ENCODE data around the gene GRK7.
"Not testable (repeated sequence)": the region's sequence is repeated elsewhere in the genome, so short reads cannot be mapped to it uniquely, and the experiment has no call there.

Gene GRK7

DNA sequence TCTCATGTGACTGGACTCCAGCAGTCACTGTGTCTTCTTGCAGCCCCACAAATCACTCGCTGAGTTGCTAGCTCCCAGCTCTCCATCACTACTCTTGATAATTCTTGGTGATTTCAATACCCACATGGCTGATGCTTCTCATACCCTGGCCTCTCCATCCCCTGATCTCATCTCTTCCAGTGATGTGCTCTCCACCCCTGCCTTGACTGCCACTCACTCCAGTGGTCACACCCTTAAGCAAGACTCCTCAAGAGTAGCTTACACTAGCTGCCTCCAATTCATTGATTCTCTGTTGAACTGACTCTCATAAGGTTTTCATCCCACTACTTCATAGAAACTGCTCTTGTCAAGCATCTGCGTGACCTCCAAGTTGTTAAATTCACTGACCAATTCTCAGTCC lies 837 bp downstream of the GRK7 start:
- DNase-seq: no peak

DNA sequence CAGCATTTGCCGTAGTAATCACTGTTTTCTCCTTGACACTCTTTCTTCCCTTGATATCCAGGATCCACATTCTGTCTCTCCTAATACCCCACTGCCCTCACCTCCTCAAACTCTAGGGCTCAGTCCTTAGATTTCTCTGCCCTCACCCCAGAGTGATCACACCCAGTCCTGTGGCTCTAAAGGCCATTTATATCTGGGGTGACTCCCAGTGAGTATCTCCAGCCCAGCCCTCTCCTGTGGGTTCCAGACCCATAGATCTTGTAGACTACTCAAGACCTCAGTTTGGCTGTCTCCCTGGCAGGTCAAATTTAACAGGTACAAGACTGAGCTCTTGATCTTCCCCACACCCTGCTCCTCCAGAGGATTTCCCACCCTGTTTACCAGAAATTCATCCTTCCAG lies 1.3 kb downstream of the GRK7 start:
- DNase-seq: no peak

DNA sequence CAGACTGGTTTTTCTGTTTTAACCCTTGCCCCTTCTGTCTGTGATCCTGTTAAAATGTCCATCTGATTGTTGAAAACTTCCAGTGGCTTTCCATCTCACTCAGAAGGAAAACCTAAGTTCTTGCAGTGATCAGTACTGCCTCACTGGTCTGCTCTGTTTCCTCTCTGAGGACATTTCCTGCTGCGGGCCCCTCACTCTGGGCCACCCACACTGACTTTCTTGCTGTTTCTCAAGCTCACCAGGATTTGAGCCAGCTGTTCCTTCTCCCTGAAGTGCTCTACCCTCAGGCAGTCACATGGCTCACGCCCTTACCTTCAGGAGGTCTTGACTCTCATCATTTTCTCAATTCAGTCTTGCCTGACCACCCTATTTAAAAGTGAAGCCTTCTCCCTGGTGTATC lies 1.8 kb downstream of the GRK7 start:
- DNase-seq: no peak

DNA sequence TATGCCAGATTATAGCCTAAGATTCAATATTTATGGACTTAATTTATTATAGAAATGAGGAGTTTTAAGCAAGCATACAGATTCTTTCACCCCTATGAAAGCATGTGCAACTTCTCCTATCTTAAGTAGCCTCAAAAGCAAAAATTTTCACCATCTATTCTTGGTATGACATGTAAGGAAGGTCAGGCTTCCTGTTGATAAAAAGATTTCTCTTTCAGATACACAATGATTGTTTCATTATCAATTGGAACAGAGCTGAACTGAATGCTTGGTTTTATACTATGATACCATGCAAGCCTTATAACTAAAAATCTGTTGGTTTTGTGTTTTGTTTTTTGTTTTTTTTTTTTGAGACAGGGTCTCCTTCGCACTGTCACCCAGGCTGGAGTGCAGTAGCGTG lies 3.9 kb downstream of the GRK7 start:
- DNase-seq: no peak

DNA sequence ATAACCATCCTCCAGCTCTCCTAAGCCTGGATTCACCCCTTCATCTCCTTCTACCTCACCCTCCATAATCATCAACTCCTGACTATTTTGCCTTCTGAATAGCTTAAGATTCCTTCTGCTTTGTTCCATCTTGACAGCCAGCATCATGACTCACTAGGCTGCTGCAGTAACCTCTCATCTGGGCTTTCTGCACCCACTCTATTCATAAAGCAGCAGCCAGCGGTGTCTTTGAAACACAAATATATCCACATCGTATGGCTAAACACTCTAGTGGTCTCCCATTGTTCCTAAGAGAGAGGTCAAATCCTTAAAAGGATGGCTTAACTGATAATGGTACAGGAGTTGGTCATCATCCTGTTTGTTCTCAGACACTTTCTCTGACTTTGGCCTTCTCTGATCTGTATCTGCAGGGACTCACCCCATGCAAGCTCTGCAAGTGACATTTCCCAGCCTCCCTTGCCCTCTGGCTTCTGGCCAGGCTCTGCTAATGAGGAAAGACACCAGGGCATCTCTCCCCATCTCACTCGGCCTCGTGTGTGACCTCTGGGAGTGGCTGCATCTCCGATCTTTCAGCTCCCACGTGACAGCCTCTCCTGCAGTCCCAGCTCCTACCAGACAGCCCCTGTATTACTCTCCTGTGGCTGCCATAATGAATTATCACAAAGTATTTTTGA lies 6.2 kb downstream of the GRK7 start:
- no peak for DNase-seq

DNA sequence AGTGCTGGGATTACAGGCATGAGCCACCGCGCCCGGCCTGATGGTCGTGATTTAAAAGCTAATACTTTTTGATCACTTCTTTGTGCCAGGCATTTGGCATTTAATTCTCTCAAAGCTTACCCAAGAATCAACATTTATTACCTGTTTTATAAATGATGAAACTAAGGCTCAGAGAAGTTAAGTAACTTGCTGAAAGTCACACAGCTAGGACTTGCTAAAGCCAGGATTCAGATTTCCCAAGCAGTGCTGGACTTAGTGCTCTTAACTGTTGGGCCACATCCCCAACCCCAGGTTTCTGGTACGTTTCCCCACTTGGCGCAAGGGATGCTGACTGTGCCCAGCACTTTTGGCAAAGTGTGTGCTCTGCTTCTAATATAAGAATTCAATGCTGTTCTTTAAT lies 10.5 kb downstream of the GRK7 start:
- no peak for DNase-seq

DNA sequence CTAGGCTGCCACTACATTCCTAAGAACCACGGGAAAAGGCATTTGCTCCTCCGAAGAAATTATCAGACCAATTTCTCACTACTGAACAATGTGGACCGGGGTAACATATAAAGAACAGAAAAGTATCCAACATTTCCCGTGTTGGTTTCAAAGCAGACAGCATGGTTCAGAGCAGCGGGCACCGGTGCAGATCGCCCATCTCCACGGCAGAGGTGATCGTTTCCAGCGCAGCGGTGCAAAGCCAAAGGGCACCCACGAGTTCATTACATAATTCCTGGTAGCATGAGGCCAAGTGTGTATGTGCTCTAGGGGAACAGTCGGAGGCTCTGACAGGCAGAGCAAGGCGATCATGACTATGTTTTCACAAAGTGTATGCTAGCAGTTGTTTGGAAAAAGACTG lies 13.2 kb downstream of the GRK7 start:
- DNase-seq: no peak

DNA sequence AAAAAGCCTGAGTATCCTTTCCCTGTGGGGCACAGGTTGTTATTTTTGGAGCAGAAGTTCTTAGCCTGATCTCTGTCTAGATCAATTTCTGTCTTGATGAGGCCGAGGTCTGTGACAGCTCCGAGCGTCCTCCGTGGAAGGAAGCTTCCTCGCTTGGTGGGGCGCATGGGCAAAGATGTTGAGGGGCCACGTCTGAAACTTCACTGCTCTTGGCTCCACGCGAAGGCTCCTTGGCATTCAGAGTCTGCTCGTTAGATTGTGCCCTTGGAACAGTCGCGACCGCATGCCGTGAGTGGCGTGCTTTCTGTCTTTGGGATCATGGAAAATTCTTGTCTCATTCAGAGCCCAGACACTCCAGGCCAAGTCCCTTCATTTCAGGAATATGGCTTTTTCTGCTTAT lies 13.7 kb downstream of the GRK7 start:
- DNase-seq: no peak

DNA sequence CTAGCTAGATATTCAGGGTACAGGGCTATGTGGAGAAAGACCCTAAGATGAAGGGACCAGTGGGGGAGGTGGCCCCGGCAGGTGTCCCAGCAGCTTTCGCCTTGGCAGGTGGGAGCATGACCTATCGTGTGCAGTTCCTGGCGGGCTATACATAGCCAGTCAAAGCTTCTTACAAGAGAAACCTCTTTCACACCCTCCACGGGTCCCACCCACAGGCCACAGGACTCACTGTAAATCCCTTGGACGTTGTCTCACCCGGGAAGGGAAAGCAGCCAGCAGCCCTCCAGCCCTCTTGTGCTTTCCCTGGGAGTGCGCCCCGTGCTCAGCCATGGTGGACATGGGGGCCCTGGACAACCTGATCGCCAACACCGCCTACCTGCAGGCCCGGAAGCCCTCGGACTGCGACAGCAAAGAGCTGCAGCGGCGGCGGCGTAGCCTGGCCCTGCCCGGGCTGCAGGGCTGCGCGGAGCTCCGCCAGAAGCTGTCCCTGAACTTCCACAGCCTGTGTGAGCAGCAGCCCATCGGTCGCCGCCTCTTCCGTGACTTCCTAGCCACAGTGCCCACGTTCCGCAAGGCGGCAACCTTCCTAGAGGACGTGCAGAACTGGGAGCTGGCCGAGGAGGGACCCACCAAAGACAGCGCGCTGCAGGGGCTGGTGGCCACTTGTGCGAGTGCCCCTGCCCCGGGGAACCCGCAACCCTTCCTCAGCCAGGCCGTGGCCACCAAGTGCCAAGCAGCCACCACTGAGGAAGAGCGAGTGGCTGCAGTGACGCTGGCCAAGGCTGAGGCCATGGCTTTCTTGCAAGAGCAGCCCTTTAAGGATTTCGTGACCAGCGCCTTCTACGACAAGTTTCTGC lies 15.0 kb downstream of the GRK7 start:
- DNase-seq: no peak

DNA sequence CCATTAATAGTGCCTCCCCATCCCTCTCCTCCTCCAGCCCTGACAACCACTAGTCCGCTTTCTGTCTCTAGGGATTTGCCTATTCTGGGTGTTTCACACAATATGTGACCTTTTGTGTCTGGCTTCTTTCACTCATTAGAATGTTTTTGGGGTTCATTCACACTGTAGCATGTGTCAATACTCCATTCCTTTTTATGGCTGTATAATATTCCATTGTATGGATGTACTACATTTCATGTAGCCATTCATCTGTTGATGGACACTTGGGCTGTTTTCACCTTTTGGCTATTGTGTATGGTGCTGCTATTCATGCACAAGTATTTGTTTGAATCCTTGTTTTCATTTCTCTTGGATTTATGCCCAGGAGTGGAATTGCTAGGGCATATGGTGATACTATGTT lies 16.5 kb downstream of the GRK7 start:
- DNase-seq: no peak

DNA sequence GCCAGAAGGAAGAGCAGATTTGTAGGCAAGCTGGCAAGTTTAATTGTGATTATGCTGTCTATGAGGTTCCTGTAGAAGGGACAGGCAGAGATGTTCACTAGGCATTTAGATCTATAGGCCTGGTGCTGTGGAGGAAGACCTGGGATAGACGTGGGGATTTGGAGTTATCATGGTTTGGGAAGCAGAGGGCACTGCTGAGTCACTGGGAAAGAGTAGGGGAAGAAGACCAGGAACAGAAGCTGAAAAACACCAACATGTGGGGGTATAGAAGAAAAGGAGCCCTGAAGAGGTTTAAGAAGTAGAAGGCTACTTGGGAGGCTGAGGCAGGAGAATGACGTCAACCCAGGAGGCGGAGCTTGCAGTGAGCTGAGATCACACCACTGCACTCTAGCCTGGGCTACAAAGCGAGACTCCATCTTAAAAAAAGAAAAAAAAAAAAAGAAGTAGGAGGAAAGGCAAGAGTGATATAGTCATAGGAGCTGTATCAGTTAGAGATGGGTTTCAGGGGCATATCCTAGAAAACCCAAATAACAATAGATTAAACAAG lies 19.3 kb downstream of the GRK7 start:
- DNase-seq: no peak

DNA sequence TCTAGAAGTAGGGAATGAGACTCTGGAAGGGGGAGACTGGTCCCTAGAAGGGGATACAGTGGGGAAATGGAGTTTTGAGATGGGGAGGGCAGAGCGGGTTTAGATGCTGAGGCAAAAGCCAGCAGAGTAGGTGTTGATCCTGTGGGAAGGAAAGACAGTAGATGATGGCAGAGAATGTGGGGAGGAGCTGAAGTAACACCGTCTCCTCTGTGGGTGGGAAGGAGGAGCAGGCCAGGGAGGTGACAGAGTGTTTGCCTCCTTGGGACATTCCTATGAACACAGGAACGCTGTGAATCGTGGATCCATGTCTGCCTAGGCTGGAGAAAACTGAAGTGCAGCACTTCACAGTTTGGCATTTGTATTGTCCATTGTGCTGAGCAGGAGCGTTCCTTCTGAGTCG lies 20.4 kb downstream of the GRK7 start:
- no peak for DNase-seq

DNA sequence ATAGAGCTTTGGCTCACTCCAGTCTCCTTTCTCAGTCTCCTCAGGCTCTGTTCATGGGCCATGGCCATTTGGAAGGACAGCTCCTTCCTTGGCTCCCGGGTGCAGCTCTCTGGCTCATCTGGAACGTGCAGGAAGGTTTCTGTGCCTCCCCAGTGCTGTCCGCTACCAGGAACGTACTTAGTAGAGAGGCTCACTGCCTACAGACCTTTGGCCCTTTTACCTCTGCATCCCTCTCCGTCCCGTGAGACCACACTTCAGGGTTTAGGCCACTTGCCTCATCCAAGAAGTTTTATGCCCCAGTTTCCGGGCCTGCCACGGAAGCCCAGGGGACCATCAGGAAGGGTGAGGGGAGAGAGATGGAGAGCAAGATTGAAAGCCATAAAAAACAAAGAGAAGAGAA lies 20.9 kb downstream of the GRK7 start:
- DNase-seq: no peak

DNA sequence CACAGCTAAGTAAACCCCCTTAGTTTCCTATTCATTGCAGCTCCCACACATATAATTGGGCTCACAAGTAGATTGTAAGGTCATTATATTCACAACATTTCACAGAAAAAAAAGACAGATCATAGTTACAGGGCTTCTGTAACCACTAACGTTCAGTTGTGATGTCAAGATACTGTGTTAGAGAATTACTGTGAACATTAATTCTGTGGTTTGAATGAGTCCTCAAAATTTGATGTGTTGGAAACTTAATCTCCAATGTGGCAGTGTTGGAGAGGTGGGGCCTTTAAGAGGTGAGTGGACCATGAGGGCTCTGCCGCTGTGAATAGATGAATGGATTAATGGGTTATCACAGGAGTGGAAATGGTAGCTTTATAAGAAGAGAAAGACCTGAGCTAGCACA lies 21.3 kb downstream of the GRK7 start:
- no peak for DNase-seq

DNA sequence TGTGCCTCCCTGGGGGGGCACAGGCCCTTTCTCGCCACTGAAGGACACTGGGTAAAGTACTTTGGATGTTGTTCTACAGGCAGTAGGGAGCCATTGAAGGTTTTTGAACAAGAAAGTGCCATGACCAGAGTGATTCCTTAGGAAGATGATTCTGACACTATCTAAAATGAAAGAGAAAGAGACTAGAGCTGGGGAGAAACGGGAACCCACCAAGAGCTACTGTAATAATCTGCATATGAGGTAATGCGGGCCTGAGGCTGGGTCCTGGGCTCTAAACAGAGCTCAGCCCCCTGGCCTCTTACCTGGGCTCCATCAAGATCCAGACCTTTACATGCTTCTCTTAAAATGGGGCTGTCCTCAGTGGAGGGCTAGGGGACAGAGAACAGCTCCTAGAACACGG lies 24.9 kb downstream of the GRK7 start:
- DNase-seq: no peak

DNA sequence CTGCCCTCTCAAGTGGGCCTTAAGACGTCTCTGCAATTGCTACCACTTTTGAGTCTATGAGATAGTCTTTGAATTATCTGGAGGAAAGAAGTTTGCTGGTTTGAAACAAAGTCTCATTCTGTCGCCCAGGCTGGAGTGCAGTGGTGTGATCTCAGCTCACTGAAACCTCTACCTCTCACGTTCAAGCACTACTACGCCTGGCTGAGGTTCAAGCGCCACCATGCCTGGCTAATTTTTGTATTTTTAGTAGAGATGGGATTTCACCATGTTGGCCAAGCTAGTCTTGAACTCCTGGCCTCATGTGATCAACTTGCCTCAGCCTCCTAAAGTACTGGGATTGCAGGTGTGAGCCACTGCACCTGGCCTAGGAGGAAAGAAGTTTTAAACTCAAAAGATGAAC lies 25.5 kb downstream of the GRK7 start:
- DNase-seq: not testable (repeated sequence)

DNA sequence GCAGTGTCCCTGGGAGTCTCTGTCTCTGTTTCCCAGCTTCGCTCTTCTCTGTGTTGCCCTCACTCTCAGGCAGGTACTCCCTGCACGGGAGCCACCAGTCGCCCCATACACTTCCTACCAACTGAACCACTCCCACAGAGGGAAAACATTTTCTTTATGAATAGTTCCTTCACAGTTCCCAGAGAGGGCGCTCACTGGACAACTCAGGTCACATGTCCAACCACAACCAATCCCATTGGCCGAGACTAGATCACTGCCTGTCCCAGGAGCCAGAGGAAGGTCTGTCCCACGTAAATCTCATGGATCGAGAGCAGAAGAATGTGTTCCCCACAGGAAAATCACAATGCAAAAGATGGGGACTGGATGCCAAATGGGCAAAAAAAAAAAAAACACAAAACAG lies 26.1 kb downstream of the GRK7 start:
- DNase-seq: no peak

DNA sequence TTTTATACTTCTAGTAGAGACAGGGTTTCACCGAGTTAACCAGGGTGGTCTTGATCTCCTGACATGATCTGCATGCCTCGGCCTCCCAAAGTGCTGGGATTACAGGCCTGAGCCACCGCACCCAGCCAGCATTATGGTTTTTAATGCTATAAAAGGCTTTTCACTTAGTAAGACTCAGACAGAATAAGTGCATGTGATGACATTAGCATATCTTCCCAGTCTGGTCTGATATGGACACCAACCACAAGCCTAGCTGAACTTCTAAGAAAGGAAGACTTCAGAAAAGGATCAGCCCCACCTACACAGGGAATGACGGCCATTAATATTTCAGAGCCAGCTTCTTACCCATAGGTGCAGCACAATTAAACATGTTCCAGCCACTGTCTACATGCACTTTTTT lies 27.0 kb downstream of the GRK7 start:
- DNase-seq: no peak

DNA sequence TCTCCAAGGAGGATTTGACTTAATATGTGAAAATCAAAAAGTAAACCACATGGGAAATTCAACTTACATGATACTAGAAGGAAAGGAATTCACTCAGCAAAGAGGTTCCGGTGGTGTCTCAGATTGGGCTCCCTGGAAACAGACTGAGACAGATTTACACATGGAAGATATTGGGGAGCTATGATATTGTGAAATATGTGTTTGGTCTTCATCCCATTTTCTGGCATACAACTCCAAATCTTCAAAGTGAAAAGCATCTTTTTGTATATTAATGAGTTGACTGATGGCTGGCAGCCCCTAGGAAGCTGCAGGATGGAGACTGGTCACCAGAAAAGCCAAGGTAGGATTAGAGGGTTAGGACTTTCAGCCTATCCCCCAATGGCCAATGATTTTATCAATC lies 29.3 kb downstream of the GRK7 start:
- no peak for DNase-seq

DNA sequence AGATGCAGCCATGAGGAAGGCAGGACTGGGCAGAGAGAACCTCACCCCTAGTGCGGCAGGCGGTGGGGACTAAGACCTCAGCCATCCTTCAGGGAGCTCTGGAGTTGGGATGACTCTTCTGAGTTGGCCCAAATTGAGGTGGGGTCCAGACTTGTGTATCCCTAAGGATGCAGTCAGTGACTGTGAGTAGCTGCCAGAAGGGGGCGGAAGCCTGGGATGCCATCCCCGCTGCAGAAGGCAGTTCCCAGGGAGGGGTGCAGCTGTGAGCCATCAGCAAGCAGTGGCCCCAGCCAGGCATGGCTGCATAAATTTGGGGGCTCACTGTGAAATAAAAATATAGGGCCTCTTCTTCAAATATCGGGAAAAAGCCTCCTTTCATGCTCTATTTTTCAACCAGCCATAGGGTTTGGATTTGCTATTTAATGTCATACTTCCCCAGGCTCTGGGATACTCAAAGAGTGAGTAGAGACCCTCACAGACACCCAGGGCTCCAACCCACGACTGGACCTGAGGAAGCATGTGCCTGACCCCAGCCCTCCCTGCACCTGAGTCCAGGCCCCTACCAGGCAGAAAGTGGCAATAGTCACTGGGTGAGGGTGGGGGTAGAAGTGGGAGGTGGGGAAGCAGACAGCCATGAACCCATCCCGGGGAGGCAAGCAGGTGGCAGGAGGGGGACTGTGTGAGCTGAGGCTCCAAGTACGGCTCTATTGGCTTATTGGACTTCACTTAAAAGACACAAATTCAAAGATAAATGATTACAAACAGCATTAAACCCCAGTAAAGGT lies 30.5 kb downstream of the GRK7 start:
- no peak for DNase-seq

DNA sequence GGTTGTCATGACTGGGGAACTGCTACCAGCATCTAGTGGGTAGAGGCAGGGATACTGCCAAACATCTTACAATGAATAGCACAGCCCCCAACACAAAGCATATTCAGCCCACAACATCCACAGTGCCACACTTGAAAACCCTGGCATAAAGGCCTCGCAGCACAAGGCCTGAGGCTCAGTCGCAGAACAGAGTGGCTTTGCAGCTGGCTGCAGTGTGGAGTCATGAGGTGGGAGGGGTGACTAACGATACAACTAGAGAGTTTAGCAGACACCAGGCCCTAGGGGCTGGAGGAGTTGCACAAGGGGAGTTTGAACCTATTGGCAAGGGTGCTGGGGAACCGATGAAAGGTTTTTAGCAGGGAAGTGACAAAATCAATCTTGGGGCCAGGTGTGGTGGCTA lies 32.1 kb downstream of the GRK7 start:
- DNase-seq: no peak

DNA sequence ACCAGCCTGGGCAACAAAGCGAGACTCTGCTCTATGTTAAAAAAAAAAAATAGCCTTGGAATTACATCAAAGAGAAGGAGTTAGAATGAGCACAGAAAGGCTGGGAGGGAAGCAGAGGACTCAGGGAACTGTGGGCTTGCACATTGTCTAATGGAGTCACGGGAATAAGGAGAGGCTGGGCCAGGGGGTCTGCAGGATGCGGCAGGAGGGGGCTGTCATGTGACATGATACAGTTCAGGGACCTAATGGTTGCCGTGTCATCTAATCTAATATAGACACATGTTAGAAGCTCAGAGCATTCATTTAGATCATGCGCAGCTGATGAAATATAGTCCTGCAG lies 32.5 kb downstream of the GRK7 start:
- no peak for DNase-seq

DNA sequence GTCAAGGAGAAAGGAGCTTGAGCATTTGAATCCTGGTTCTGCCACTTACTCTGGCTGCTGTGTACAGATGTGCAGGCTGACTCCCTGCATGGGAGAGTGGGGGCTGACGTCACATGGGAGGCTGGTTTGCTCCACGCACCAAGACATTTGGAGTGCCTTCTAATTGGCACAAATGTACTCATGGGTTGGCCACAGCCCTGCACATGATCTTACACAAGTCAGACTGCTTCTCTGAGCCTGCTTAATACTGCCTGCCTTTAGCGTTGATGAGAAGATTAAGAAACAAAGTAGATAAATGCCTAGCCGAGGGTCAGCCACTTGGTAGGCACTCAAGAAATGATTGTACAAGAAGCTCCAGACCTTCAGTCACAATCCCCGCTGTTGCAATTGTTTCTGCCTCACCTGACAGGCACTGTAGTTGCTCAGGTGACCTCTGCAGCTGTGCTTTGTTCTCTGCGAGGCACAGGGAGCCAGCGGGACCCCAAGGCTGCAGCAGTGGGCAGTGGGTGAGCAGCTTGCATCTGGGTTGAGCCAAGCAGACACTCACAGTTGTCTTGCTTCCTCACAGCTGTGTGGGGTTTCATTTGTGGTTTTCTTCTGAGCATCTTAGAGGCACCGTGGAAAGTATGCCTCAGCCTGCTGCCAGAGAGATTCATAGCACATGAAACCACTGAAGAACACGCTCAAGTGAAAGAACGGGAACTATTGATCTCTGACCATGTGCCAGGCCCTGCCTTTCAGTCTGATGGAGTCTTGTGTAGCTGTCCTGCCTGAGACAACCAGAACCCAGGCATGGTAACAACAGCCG lies 33.1 kb downstream of the GRK7 start:
- DNase-seq: no peak

Data from EL (cell line).